ENCODE data around the gene A2ML1. TPM values are rescaled to one million over a fixed set of nuclear protein-coding genes. Genes with fewer than 3 reads are reported as not detected.
"Not testable (repeated sequence)": the region's sequence is repeated elsewhere in the genome, so short reads cannot be mapped to it uniquely, and the experiment has no call there.

Gene A2ML1
- total and polyA plus RNA-seq, 8 donors = under 0.01 to 92.0 (median 1.1) TPM; not detected in 4

DNA sequence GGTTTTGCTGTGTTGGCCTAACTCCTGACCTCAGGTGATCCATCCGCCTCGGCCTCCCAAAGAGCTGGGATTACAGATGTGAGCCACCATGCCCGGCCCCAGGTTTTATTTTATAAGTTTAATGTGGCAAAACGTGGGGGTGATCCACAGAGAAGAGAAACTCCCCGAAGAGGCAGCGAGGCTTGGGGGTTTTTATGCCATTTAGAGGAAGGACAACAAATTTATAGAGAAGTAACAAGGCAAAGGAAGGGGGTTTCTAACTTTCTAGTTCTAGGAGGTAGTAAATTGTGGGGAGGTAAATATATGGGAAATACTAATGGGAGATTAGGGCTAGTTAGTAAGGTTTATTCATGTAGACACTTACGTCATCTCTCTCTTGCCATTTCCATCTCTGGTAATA is 74.7 kb downstream of the A2ML1 start:
- Histone ChIP-seq H3K27ac (no peak overlapping the region), H3K27me3 (no peaks in the 10 kb centered on the region), H3K9me3 (no peaks in the 10 kb centered on the region), H3K36me3 (no peaks in the 10 kb centered on the region), H3K4me3 (no peak overlapping the region), H3K4me1 (no peaks in the 10 kb centered on the region)
- TF ChIP-seq POLR2AphosphoS5 (IDR thresholded peaks at IDR 0.05) = no peak
- TF ChIP-seq POLR2A (IDR thresholded peaks at IDR 0.05) = no peak
- TF ChIP-seq, protein P1, sequence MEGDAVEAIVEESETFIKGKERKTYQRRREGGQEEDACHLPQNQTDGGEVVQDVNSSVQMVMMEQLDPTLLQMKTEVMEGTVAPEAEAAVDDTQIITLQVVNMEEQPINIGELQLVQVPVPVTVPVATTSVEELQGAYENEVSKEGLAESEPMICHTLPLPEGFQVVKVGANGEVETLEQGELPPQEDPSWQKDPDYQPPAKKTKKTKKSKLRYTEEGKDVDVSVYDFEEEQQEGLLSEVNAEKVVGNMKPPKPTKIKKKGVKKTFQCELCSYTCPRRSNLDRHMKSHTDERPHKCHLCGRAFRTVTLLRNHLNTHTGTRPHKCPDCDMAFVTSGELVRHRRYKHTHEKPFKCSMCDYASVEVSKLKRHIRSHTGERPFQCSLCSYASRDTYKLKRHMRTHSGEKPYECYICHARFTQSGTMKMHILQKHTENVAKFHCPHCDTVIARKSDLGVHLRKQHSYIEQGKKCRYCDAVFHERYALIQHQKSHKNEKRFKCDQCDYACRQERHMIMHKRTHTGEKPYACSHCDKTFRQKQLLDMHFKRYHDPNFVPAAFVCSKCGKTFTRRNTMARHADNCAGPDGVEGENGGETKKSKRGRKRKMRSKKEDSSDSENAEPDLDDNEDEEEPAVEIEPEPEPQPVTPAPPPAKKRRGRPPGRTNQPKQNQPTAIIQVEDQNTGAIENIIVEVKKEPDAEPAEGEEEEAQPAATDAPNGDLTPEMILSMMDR (IDR thresholded peaks at IDR 0.05) = no peak
- TF ChIP-seq EP300 (IDR thresholded peaks at IDR 0.05) = no peak
- 81 to 89% (median 85%) methylated on average over 7 of the region's 7 CpGs for WGBS, 5 donors
- no peak for DNase-seq
- intact Hi-C loops (cut with DNase I; ENCODE audit: low total_unique reads) = loop anchor here (10.0 kb wide), 1 partner anchor 222 kb away; no protein-coding TSS in a partner anchor

DNA sequence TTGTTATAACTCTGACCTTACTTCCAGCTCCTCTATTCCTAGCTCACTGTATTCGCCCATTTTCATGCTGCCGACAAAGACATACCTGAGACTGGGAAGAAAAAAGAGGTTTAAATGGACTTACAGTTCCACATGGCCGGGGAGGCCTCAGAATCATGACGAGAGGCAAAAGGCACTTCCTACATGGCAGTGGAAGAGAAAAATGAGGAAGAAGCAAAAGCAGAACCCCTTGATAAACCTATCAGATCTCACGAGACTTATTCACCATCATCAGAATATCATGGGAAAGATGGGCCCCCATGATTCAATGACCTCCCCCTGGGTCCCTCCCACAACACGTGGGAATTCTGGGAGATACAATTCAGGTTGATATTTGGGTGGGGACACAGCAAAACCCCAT is 77.4 kb downstream of the A2ML1 start:
- no peaks in the 10 kb centered on the region for H3K27me3 ChIP-seq
- intact Hi-C loops (cut with DNase I; ENCODE audit: low total_unique reads) = loop anchor here (10.0 kb wide), 1 partner anchor 225 kb away; no protein-coding TSS in a partner anchor
- no peaks in the 10 kb centered on the region for H3K4me1 ChIP-seq
- WGBS, 5 donors = 75 to 83% (median 82%) methylated on average over 6 of the region's 6 CpGs
- no peak overlapping the region for H3K4me3 ChIP-seq
- DNase-seq = no peak
- no peak for TF ChIP-seq POLR2A (IDR thresholded peaks at IDR 0.05)
- TF ChIP-seq POLR2AphosphoS5 (IDR thresholded peaks at IDR 0.05) = no peak
- no peak for TF ChIP-seq EP300 (IDR thresholded peaks at IDR 0.05)
- TF ChIP-seq, protein P1 (IDR thresholded peaks at IDR 0.05) = no peak
- no peaks in the 10 kb centered on the region for H3K36me3 ChIP-seq
- no peaks in the 10 kb centered on the region for H3K9me3 ChIP-seq
- H3K27ac ChIP-seq = no peak overlapping the region

DNA sequence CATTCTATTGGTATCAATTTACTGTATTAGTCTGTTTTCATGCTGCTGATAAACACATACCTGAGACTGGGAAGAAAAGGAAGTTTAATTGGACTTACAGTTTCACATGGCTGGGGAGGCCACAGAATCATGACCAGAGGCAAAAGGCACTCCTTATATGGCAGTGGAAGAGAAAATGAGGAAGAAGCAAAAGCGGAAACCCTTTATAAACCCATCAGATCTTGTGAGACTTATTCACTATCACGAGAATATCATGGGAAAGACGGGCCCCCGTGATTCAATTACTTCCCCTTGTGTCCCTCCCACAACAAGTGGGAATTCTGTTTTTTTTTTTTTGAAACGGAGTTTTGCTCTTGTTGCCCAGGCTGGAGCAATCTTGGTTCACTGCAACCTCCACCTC is 80.3 kb downstream of the A2ML1 start:
- intact Hi-C loops (cut with DNase I; ENCODE audit: low total_unique reads); H3K36me3 ChIP-seq; H3K9me3 ChIP-seq; H3K27me3 ChIP-seq; H3K27ac ChIP-seq; H3K4me3 ChIP-seq; DNase-seq; H3K4me1 ChIP-seq: not testable (repeated sequence)
- WGBS, 5 donors = 59 to 87% (median 77%) methylated on average over 5 of the region's 5 CpGs

DNA sequence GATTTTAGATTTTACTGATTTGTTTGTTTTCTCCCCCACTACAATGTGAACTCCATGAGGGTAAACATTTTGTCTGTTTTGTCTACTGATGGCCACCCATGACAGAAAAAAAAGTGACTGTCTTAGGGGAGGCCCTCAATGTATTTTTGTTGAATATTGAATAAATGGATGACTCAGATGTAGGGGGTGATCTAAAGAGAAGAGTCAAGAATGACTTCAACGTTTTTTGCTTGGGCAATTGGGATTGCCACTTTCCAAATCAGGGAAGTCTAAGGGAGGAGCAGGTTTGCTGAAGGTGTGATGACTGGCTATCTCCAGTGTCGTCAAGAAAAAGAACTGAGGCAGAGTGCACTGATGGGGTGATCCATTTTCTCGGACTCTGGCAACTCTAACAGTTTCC is 81.2 kb downstream of the A2ML1 start:
- no peaks in the 10 kb centered on the region for H3K9me3 ChIP-seq
- TF ChIP-seq POLR2A (IDR thresholded peaks at IDR 0.05) = no peak
- TF ChIP-seq POLR2AphosphoS5 (IDR thresholded peaks at IDR 0.05) = no peak
- TF ChIP-seq, protein P1 (IDR thresholded peaks at IDR 0.05) = no peak
- no peak for TF ChIP-seq EP300 (IDR thresholded peaks at IDR 0.05)
- no peak overlapping the region for H3K27ac ChIP-seq
- DNase-seq = no peak
- no peaks in the 10 kb centered on the region for H3K4me1 ChIP-seq
- intact Hi-C loops (cut with DNase I; ENCODE audit: low total_unique reads) = no loop called here
- H3K27me3 ChIP-seq = no peaks in the 10 kb centered on the region
- WGBS, 5 donors = 66 to 79% (median 73%) methylated on average over 3 of the region's 3 CpGs
- no peak overlapping the region for H3K4me3 ChIP-seq
- no peaks in the 10 kb centered on the region for H3K36me3 ChIP-seq

DNA sequence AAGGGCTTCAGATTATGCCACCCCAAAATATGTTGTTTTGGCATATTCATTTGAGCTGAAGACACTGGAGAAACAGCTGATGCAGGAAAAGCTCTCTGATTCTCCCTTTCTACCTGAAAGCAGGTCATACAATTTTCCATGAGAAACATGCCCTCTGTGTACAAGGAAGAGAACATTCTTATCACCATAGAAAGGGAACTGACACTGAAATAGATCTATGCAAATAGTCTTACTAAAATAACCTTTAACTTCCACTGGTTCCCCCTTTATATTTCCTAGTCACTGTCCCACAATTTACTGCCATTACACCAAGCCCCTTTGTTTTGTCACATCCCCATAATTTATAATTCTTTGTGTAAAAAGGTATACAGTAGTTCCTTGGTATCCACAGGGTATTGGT is 82.2 kb downstream of the A2ML1 start:
- intact Hi-C loops (cut with DNase I; ENCODE audit: low total_unique reads) = no loop called here
- H3K4me3 ChIP-seq = no peak overlapping the region
- no peaks in the 10 kb centered on the region for H3K9me3 ChIP-seq
- TF ChIP-seq, protein P1 (IDR thresholded peaks at IDR 0.05) = no peak
- no peak for TF ChIP-seq POLR2AphosphoS5 (IDR thresholded peaks at IDR 0.05)
- TF ChIP-seq EP300 (IDR thresholded peaks at IDR 0.05) = no peak
- no peak for TF ChIP-seq POLR2A (IDR thresholded peaks at IDR 0.05)
- no peak overlapping the region for H3K27ac ChIP-seq
- H3K27me3 ChIP-seq = no peaks in the 10 kb centered on the region
- H3K4me1 ChIP-seq = no peaks in the 10 kb centered on the region
- no peak for DNase-seq
- H3K36me3 ChIP-seq = no peaks in the 10 kb centered on the region
